Keratinocyte (primary cell): ENCODE results near the gene DCLK1. TPM values are rescaled to one million over a fixed set of nuclear protein-coding genes. Genes with fewer than 3 reads are reported as not detected.
"Not testable (repeated sequence)": the region's sequence is repeated elsewhere in the genome, so short reads cannot be mapped to it uniquely, and the experiment has no call there.

Experiments
- DNase-seq: peaks from one replicate; pipeline ENCODE4 v3.0.0-alpha.2; 2011; ENCODE audit warnings: low read depth, missing footprints, low spot score
- FAIRE-seq: peaks from 2 replicates; lab custom pipeline; 2011; peaks lifted over from hg19 to GRCh38; lab: Jason Lieb, UNC
- H2AFZ ChIP-seq: 2 replicates; pipeline ENCODE4 v1.6.0; 2012; ENCODE audit warnings: low read length, control low read depth, inconsistent platforms; ENCODE audit not compliant: control insufficient read depth
- H3K27ac ChIP-seq: 2 replicates; pipeline ENCODE4 v1.5.1; 2011; ENCODE audit warnings: low read length; ENCODE audit not compliant: control insufficient read depth, insufficient read depth
- H3K27me3 ChIP-seq: 3 replicates; pipeline ENCODE4 v1.6.0; 2011; ENCODE audit warnings: low read length; ENCODE audit not compliant: control insufficient read depth, insufficient read depth; ENCODE audit errors: extremely low read depth
- H3K36me3 ChIP-seq, 2 experiments: 2 replicates in 1 of 2; 3 replicates in 1 of 2; pipeline ENCODE4 v1.5.1; 2011; ENCODE audit warnings: low read length in 2 of 2, mild to moderate bottlenecking in 1 of 2; ENCODE audit not compliant: control insufficient read depth in 2 of 2, insufficient read depth in 2 of 2; ENCODE audit errors: extremely low read depth in 1 of 2
- H3K4me1 ChIP-seq: 3 replicates; pipeline ENCODE4 v1.5.1; 2011; ENCODE audit warnings: low read length; ENCODE audit not compliant: control insufficient read depth, insufficient read depth; ENCODE audit errors: extremely low read depth
- H3K4me2 ChIP-seq: 3 replicates; pipeline ENCODE4 v1.6.0; 2011; ENCODE audit warnings: low read depth, low read length; ENCODE audit not compliant: control insufficient read depth, insufficient read depth; ENCODE audit errors: extremely low read depth
- H3K4me3 ChIP-seq, 3 experiments: fragments of 200-600 bp in 1 of 3; sonication (generic) in 1 of 3; 2 replicates in 2 of 3; 3 replicates in 1 of 3; pipeline ENCODE4 v1.5.1; 2011 to 2016; ENCODE audit warnings: low read length in 3 of 3, mild to moderate bottlenecking in 3 of 3, control low read depth in 2 of 3, inconsistent platforms in 1 of 3, low read depth in 1 of 3, mixed read lengths in 1 of 3, mixed run types in 1 of 3, moderate library complexity in 1 of 3; ENCODE audit not compliant: control insufficient read depth in 2 of 3, insufficient read depth in 2 of 3; ENCODE audit errors: extremely low read depth in 1 of 3
- H3K79me2 ChIP-seq: 2 replicates; pipeline ENCODE4 v1.6.0; 2012; ENCODE audit warnings: low read length; ENCODE audit not compliant: control insufficient read depth, insufficient read depth
- H3K9ac ChIP-seq: 3 replicates; pipeline ENCODE4 v1.6.0; 2011; ENCODE audit warnings: low read length; ENCODE audit not compliant: control insufficient read depth, insufficient read depth; ENCODE audit errors: extremely low read depth
- H3K9me1 ChIP-seq: 3 replicates; pipeline ENCODE4 v1.6.0; 2011; ENCODE audit warnings: low read length; ENCODE audit not compliant: control insufficient read depth, insufficient read depth; ENCODE audit errors: extremely low read depth
- H3K9me3 ChIP-seq: 2 replicates; pipeline ENCODE4 v1.5.1; 2012; ENCODE audit warnings: low read depth, low read length; ENCODE audit not compliant: control insufficient read depth
- H4K20me1 ChIP-seq: 3 replicates; pipeline ENCODE4 v1.6.0; 2011; ENCODE audit warnings: low read length; ENCODE audit not compliant: control insufficient read depth, insufficient read depth; ENCODE audit errors: extremely low read depth
- CTCF ChIP-seq, 3 experiments: IDR thresholded peaks in 1 of 3; conservative IDR thresholded peaks in 1 of 3; optimal IDR thresholded peaks in 1 of 3; 2 replicates in 2 of 3; 3 replicates in 1 of 3; pipeline versions ENCODE3 to v1.5.1; 2011; ENCODE audit warnings: low read length in 3 of 3, mild to moderate bottlenecking in 3 of 3, moderate library complexity in 2 of 3, control low read depth in 1 of 3, inconsistent platforms in 1 of 3; ENCODE audit not compliant: insufficient read depth in 2 of 3; ENCODE audit errors: extremely low read depth in 1 of 3
- EZH2 ChIP-seq: IDR thresholded peaks from one replicate; pipeline ENCODE4 v1.6.1; 2012; ENCODE audit warnings: inconsistent platforms, mild to moderate bottlenecking, low read length, moderate library complexity
- dilution Hi-C: fragments of 300-500 bp; cut with MboI; formaldehyde crosslinking; loops from one replicate; pipeline ENCODE4 v1.7.0; 2020; ENCODE audit warnings: low sequenced_read_pairs; ENCODE audit not compliant: extremely low pct_ligation_motif_present
- polyA plus RNA-seq, 5 experiments: library from polyadenylated mRNA; depleted of rRNA in 3 of 5; stranded (reverse) in 3 of 5; stranded (forward) in 1 of 5; unstranded in 1 of 5; fragments of >200 nt; gene quantifications; 1 replicate in 1 of 5; 2 replicates in 3 of 5; 3 replicates in 1 of 5; pipeline versions ENCODE4 v1.2.1 to v1.2.3, GENCODE V29; 2011 to 2012; ENCODE audit warnings: missing spikeins in 2 of 5, low read depth in 1 of 5, low replicate concordance in 1 of 5

Gene DCLK1
- polyA plus RNA-seq, 1 donor (not counting 4 experiments of a cell fraction or from before 2014, with no cell fraction given): 0.04 TPM

- H2AFZ ChIP-seq: no peak overlapping the region
- H3K4me2 ChIP-seq: no peak overlapping the region
- no peaks in the 10 kb centered on the region for H3K4me1 ChIP-seq
- no peaks in the 10 kb centered on the region for H3K9me1 ChIP-seq
- FAIRE-seq: no peak
- H3K79me2 ChIP-seq: no peaks in the 10 kb centered on the region
- DNase-seq: no peak
- H3K9ac ChIP-seq: no peak overlapping the region
- no peaks in the 10 kb centered on the region for H3K27me3 ChIP-seq
- TF ChIP-seq CTCF (optimal IDR thresholded peaks at IDR 0.05 in 1 of 3, IDR thresholded peaks at IDR 0.05 in 1 of 3, conservative IDR thresholded peaks at IDR 0.05 in 1 of 3; ENCODE audit: extremely low read depth in 1 of 3, insufficient read depth in 2 of 3, low read length in 3 of 3) (no peak), EZH2 (no peak)
- no peaks in the 10 kb centered on the region for H3K9me3 ChIP-seq
- H4K20me1 ChIP-seq: no peaks in the 10 kb centered on the region
- dilution Hi-C loops: no loop called here
- H3K36me3 ChIP-seq: no peaks in the 10 kb centered on the region
- no peak overlapping the region for H3K27ac ChIP-seq
- no peak overlapping the region for H3K4me3 ChIP-seq
Measured at GRCh38 chr13:36074659-36075058, 56.5 kb downstream of the DCLK1 start.

- H3K79me2 ChIP-seq: no peaks in the 10 kb centered on the region
- H3K4me3 ChIP-seq: no peak overlapping the region
- H3K9ac ChIP-seq: no peak overlapping the region
- H2AFZ ChIP-seq: no peak overlapping the region
- no peak overlapping the region for H3K27ac ChIP-seq
- dilution Hi-C loops: no loop called here
- H3K36me3 ChIP-seq: no peaks in the 10 kb centered on the region
- H3K4me1 ChIP-seq: no peaks in the 10 kb centered on the region
- no peaks in the 10 kb centered on the region for H3K9me3 ChIP-seq
- TF ChIP-seq CTCF (optimal IDR thresholded peaks at IDR 0.05 in 1 of 3, IDR thresholded peaks at IDR 0.05 in 1 of 3, conservative IDR thresholded peaks at IDR 0.05 in 1 of 3; ENCODE audit: extremely low read depth in 1 of 3, insufficient read depth in 2 of 3, low read length in 3 of 3): no peak
- TF ChIP-seq EZH2: no peak
- no peak overlapping the region for H3K4me2 ChIP-seq
- no peaks in the 10 kb centered on the region for H3K9me1 ChIP-seq
- no peaks in the 10 kb centered on the region for H3K27me3 ChIP-seq
- DNase-seq (no peak), FAIRE-seq (no peak)
- no peaks in the 10 kb centered on the region for H4K20me1 ChIP-seq
Measured at GRCh38 chr13:36072152-36072935, 58.8 kb downstream of the DCLK1 start.

- H2AFZ ChIP-seq, H3K9ac ChIP-seq, H3K79me2 ChIP-seq, DNase-seq, dilution Hi-C loops, H3K4me2 ChIP-seq, FAIRE-seq, H3K4me1 ChIP-seq, H4K20me1 ChIP-seq, H3K9me3 ChIP-seq, H3K27ac ChIP-seq, H3K9me1 ChIP-seq, H3K4me3 ChIP-seq, H3K36me3 ChIP-seq, H3K27me3 ChIP-seq: not testable (repeated sequence)
Measured at GRCh38 chr13:36070504-36071192, 60.5 kb downstream of the DCLK1 start.
